NCI-H510A (cell line): ENCODE results near the gene CAPN12.
"Not testable (repeated sequence)": the region's sequence is repeated elsewhere in the genome, so short reads cannot be mapped to it uniquely, and the experiment has no call there.

Experiments
- DNase-seq: peaks from one replicate; lab custom pipeline; 2025; lab: John Stamatoyannopoulos, UW

Gene CAPN12

DNA sequence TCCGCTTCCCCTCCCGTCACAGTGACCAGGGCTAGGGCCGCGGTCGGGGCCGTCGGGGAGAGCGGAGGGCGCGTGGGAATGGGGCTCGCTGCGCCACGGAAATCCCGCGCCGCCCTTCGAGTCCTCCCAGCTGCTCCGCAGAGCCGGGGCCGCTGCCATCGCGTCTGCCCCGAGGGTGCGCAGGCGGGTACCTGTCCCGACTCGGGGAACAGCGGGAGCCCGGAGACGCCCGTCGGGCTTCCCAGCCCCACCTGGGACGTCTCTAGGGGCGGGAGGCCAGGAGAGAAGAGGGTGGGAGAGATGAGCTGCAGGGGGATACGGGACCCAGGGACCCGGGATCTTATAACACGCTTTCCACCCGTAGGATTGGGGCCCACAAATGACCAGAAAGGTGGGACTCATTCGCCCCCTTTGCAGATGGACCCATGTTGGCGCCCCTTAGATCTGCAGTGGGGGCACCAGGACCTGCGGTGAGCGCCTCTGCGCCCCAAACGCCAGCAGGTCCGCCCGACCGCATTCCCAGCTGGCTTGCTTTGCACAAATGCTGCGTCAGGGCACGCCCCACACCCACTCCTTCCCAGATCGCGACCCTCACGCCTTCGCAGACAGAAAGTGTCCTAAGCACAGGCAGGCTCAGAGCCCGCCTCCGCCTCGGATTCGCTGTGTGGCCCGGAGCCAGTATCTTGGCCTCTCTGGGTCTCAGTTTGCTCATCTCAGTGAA is 26.1 kb upstream of the CAPN12 start:
- not testable (repeated sequence) for DNase-seq

DNA sequence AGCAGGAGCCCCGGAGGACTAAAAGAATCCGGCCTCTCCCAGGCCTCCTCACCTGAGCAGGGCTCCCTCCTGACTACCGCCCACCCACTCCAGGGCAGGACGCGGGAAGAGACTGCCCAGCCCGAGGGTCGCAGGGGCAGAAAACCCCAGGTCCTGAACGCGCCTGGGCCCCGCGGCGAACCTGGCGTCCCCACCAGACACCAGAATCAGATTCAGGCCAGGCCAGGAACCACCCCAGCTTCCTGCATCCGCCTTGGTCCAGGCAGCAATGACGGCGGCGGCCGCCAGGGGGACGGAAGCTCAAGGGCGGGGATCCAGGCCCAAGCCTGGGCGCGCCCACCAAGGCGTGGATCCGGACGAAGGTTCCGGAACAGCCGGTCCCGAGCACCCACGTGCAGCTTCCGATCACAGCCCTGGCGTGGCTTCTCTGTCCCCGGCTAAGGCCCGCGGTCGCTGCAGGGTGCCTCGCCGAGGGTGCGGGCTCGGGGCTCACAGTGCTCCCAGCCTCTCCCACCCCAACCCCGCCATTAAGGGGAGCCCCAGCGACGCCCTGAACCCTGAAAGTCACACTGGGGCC is 25.4 kb upstream of the CAPN12 start:
- DNase-seq: no peak

DNA sequence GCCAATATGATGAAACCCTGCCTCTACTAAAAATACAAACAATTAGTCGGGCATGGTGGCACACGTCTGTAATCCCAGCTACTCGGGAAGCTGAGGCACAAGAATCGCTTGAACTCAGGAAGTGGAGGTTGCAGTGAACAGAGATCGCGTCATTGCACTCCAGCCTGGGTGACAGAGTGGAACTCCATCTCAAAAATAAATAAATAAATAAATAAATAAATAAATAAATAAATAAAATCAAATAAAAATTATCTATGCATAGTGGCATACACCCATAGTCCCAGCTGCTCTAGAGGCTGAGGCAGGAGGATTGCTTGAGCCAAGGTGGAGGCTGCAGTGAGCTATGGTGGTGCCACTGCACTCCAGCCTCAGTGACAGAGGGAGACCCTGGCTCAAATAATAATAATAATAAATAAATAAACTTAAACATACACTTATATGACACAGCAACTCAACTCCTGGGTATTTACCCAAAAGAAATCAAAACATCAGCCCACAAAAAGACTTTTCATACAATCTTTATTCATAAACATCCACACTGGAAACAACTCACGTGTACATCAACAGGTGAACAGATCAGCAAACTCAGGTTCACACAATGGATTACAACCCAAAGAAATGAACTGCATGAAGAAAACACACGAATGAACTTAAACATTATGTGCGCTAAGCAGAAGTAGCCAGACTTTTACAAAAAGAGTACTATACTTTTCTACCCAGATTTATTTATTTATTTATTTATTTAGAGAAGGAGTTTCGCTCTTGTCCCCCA is 22.2 kb upstream of the CAPN12 start:
- no peak for DNase-seq

DNA sequence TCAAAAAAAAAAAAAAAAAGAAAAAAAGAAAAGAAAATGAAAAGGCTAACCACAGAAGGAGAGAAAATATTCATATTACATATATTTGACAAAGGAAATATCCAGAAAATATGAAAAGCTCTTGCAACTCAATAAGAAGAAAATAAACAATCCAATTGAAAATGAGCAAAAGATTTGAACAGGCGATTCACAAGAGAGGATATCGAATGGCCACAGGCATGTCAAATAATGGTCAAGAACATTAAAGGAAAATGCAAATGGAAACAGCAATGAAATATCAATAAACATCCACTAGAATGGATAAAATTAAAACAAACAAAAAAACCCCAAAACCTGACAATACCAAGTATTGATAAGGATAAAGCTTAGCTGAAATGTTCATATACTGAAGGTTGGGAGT is 20.9 kb upstream of the CAPN12 start:
- no peak for DNase-seq

DNA sequence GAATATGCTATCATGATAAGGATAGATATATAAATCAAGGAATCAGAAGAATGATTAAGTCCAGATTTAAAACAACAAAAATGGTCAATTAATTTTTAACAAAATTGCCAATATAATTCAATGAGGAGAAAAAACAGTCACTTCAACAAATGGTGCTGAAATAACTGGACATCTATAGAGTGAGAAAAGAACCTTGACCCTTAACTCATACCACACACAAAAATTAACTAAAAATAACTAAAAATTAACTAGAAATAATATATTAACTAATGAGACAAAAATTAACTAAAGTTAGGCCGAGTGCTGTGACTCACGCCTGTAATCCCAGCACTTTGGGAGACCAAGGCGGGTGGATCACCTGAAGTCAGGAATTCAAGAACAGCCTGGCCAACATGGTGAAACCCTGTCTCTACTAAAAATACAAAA is 19.5 kb upstream of the CAPN12 start:
- no peak for DNase-seq

DNA sequence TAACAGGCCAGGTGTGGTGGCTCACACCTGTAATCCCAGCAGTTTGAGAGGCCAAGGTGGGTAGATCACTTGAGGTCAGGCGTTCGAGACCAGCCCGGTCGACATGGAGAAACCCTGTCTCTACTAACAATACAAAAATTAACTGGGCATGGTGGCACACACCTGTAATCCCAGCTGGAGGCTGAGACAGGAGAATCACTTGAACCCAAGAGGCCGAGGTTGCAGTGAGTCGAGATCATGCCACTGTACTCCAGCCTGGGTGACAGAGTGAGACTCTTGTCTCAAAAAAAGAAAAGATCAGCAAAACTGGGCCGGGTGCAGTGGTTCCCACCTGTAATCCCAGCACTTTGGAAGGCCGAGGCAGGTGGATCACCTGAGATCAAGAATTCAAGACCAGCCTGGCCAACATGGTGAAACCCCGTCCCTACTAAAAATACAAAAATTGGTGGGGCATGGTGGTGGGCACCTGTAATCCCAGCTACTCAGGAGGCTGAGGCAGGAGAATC is 17.7 kb upstream of the CAPN12 start:
- DNase-seq: not testable (repeated sequence)

DNA sequence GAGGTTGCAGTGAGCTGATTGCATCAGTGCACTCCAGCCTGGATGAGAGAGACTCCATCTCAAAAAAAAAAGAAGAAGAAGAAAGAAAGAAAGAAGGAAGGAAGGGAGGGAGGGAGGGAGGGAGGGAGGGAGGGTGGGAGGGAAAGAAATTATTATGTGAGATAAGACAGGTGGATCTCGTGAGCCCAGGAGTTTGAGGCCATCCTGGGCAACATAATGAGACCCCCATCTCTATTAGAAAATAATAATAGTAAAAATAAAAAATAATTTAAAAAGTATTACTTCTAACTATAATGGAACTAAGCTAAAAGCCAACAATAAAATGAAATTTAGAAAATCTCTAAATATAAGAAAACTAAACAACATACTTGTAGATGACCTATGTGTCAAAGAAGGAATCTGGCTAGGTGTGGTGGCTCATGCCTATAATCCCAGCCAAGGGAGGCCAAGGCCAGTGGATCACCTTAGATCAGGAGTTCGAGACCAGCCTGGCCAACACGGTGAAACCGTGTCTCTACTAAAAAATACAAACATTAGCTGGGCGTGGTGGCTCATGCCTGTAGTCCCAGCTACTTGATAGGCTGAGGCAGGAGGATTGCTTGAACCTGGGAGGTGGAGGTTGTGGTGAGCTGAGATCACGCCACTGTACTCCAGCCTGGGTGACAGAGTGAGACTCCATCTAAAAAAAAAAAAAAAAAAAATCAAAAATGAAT is 16.7 kb upstream of the CAPN12 start:
- not testable (repeated sequence) for DNase-seq

DNA sequence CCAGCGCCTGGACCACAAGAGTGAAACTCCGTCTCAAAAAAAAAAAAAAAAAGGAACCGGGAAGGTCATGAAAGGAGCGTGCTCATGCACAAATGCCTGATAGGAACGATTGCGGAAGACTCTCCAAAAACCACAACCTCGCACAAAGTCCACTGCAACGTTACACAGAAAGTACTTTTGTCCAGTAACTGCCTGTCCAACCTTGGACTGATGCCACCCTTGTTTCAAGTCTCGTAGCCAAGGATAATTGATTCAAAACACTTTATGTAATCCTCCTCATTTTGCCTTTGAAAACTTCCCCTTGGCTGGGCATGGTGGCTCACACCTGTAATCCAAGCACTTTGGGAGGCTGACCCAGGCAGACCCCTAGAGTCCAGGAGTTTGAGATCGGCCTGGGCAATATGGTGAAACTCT is 15.3 kb upstream of the CAPN12 start:
- no peak for DNase-seq

DNA sequence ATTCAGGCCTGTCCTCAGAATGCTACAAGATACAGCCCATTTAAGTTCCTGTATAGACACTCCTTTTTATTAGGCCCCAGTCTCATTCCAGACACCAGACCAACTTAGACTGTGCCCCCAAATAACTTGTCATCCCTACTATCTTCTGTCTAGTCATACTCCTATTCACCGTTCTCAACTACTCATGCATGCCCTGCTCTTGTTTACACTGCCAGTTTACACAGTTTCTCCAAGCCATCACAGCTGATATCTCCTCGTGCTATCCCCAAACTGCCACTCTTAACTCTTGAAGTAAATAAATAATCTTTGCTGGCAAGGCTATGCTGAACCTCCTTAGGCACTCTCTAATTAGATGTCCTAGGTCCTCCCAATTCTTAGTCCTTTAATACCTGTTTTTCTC is 9.9 kb upstream of the CAPN12 start:
- not testable (repeated sequence) for DNase-seq

DNA sequence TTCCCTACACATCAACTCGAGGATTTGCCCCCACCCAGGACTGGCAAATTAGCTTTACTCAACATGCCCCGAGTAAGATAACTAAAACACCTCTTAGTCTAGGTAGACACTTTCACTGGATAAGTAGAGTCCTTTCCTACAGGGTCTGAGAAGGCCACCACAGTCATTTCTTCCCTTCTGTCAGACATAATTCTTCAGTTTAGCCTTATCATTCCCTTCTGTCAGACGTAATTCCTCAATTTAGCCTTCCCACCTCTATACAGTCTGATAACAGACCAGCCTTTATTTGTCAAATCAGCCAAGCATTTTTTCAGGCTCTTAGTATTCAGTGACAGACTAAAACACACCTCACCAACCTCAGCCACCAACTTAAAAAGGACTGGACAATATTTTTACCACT is 9.5 kb upstream of the CAPN12 start:
- DNase-seq: not testable (repeated sequence)

DNA sequence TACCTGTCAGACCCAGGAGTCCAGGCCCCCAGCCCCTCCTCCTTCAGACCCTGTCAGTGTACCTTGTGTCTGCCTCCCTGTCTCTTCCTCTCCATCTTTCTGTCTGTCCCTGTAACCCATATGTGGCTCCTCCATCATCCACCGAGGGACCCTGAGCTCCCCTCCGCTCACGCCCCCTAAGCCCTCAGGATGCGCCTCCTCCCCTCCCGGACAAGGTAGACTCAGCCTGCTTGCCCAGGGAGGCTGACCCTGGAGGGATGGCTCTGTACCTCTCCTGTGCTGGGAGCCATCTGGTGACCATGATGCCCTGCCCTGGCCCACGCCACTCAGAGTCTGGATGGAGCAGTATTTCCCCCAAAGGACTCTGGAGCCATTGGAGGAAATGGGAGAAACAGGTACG is 1.0 kb upstream of the CAPN12 start:
- no peak for DNase-seq

DNA sequence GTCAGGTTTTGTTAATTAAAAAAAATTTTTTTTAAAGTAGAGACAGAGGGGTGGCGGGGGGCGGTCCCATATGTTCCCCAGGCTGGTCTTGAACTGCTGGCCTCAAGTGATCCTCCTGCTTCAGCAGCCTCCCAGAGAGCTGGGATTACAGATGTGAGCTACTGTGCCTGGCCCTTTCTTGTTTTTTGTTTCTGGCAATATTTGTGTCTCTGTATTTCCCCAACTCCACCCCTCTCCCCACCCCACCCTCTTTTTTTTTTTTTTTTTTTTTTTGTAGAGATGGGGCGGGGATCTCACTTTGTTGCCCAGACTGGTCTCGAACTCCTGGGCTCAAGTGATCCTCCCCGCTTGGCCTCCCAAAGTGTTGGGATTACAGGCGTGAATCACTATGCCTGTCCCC is 600 bp upstream of the CAPN12 start:
- DNase-seq: no peak

DNA sequence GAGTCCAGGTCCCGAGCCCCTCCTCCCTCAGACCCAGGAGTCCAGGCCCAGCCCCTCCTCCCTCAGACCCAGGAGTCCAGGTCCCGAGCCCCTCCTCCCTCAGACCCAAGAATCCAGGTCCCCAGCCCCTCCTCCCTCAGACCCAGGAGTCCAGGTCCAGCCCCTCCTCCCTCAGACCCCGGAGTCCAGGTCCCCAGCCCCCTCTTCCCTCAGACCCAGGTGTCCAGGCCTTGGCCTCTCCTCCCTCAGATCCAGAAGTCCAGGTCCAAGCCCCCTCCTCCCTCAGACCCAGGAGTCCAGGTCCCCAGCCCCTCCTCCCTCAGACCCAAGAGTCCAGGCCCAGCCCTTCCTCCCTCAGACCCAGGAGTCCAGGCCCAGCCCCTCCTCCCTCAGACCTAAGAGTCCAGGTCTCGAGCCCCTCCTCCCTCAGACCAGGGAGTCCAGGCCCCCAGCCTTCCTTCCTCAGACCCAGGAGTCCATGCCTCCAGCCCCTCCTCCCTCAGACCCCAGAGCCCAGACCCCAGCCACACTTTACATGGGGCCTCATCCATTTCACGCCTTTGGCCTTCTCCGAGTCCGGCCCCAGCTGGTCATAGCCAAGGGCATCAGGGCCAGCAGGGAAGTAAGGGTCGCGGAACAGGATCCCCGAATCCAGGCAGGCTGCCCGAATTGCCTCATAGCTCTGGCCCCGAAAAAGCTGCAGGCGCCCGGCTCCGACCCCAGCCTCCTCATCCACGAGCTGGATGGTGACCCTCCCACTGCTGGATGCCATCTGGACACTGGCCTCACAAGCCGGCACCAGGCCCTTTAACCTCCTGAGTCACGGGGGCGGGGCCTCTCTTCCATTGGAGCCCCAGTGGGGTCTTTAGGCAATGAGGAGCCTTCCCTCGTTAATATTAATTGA is 628 bp downstream of the CAPN12 start:
- no peak for DNase-seq

DNA sequence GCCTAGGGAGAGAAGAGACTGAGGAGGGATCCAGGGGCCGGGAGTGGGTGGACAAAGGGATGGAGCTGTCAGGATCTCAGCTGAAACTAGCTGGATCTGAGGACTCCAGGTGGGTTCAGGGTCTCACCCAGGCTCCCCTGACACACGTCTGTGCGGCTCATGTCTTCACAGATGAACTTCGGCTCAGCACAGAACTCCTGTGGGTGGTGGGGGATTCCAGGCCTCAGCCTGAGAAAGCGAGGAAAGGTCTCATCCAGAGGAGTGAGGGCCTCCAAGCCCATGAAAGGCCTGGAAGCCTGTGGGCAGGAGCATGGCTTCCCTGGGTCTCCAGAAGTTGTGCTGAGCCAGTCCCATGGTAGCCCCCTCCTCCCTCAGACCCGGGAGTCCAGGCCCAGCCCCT is 1.4 kb downstream of the CAPN12 start:
- no peak for DNase-seq

DNA sequence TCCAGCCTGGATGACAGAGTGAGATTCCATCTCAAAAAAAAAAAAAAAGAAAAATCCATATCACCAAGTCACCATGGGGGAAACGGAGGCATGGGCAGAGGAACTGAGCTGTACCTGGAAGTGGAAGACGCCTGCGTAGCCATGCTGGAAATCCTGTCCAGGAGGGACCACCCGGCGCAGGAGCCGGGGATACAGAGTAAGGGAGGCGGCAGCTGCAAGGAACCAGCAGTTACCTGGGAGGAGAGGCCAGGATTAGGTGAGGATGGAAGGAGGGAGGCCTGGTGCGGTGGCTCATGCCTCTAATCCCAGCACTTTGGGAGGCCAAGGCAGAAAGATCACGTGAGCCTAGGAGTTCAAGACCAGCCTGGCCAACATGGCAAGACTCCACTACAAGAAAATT is 2.0 kb downstream of the CAPN12 start:
- no peak for DNase-seq

DNA sequence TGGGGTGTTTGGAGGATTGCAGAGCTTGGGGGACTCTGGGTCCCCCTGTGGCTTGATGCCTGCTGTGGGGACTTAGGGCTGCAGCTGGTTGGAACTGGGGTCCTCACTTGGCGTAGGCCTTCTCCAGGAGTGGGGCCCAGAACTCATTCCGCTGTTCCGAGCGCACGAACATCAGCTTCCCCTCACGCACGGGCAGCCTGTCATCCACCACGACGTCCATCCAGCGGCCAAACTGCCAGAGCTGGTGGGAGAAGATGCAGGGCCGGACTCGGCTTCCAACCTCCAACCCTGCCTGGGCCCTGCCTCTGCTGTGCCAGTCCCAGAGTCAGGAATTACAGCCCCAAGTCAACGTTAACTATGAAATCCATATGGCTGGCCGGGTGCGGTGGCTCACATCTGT is 2.6 kb downstream of the CAPN12 start:
- DNase-seq: no peak

DNA sequence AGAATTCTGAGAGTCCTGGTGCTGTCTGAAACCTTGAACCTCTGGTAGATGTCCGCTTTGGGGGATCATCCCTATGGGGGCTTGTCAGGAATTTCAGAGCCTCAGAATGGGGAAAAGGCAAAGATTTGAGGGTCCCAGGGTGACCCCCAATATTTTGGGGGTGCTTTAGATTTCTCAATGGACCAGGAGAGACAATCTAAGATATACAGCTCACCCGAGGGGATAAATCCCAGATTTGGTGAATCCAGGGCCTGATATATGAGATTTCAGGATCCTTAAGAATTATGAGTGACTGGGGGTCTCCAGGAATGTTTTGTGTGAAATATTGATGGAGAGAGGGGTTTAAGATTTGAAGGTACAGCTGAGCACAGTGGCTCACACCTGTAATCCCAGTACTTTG is 3.3 kb downstream of the CAPN12 start:
- no peak for DNase-seq

DNA sequence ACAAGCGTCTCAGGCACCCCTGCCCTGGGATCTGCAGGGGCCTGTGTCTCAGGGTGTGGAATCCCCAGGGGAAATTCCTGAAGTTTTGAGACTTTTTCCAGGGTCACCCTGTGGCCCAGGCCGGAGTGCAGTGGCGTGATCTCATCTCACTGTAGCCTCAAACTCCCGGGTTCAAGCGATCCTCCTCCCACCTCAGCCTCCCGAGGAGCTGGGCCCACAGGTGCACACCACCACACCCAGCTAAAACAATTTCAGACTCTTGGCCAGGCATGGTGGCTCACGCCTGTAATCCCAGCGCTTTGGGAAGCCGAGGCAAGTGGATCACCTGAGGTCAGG is 4.0 kb downstream of the CAPN12 start:
- no peak for DNase-seq

DNA sequence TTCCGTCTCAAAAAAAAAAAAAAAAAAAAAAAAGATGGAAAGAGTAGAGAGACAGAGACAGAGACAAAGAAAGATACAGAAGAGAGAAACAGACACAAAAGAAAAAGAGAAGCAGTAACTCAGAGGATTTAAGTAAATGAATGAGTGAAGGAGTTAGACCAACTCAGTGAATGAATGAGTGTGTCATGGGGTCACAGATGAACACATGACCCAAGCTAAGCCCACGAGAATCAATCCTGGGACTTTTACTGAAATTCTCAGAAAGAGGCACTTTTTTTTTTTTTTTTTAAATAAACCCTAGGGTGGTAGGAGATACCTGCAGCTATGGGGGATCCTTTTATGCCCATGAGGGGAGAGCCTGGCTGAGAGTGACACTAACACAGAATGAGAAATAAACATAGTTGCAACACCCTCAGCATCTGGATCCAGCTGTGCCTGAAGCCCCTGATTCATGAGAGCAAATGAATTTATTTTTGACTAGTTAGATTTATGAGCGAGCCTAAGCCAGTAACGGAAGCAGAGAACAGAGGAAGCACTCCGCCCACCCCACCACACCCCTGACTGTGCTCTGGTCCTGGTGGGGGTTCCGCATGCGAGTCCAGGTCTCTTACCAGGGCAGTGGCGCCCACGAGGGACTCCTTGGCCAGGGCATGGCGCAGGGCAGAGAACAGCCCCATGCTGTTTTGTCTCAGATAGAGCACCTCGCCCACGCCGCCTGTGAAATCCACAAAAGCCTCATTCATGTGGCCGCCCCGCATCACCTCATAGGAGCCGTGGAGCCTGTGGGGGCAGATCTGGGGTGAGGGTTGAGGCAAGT is 4.6 kb downstream of the CAPN12 start:
- DNase-seq: no peak

DNA sequence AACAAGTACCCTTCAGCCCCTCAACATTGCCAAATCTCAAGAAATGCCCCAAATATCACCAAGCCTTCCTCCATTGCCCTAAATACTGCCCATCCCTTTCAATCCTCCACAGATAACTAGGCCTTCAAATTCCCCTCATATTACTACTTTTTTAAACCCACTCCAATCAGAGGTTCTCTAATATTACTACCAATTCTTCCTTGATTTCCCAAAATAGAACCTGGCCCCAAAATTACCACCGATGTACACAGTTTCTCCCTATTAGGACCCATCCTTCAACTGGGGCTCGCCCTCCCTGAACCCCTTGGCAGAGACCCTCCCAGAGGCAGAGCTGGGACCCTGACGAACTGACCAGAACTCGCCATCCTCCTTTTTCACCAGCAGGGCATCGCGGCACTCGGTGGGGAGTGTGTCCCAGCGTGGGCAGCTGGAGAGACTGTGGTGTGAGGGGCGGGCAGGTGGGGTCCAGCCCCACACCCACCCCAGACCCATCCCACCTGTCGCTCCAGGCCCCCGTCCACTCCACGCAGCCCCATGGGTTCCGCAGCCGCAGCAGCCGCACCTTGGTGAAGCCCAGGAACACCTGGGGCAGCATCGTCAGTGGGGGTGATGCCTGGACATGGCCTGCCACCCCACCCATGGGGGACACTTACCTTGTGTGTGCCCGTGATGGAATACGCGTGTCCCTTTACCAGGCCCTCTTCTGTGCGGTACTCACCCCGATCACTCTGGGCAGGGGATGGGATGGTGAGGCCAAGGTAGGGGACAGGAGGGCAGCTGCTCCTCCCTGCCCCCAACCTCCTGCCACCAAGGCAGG is 6.1 kb downstream of the CAPN12 start:
- no peak for DNase-seq
